Vagina (tissue), 2 donors: ENCODE measurements around the gene ITGB7. TPM values are rescaled to one million over a fixed set of nuclear protein-coding genes. Genes with fewer than 3 reads are reported as not detected.
A peak's percentile ranks its signal among the peaks of the same experiment; 100 is the strongest.

Experiments
- DNase-seq, 2 donors: peaks; one replicate each; pipeline ENCODE4 v3.0.0-alpha.2; 2017; ENCODE audit errors: extremely low spot score in 2 of 2
- H3K27ac ChIP-seq: fragments of 200-600 bp; sonication (generic); one replicate; pipeline ENCODE4 v1.5.1; 2019
- H3K27me3 ChIP-seq: fragments of 200-600 bp; sonication (generic); one replicate; pipeline ENCODE4 v1.5.1; 2019
- H3K36me3 ChIP-seq, 2 donors: fragments of 200-600 bp; sonication (generic); one replicate each; pipeline ENCODE4 v1.5.1; 2017 to 2019
- H3K4me1 ChIP-seq: fragments of 200-600 bp; sonication (generic); one replicate; pipeline ENCODE4 v1.5.1; 2019
- H3K4me3 ChIP-seq, 2 donors: fragments of 200-600 bp; sonication (generic); 1 replicate in 1 of 2; 2 replicates in 1 of 2; pipeline ENCODE4 v1.5.1; 2016 to 2019
- H3K9me3 ChIP-seq: fragments of 200-600 bp; sonication (generic); one replicate; pipeline ENCODE4 v1.5.1; 2019
- CTCF ChIP-seq, 3 experiments: fragments of 450-650 bp in 2 of 3; fragments of 200-600 bp in 1 of 3; sonication (generic) in 1 of 3; IDR thresholded peaks; one replicate each; pipeline ENCODE4 v1.5.1; 2017 to 2019; ENCODE audit warnings: antibody characterized with exemption in 3 of 3, mild to moderate bottlenecking in 2 of 3, moderate library complexity in 2 of 3
- POLR2A ChIP-seq, 2 donors: fragments of 450-650 bp; IDR thresholded peaks; one replicate each; pipeline ENCODE4 v1.6.1; 2017; ENCODE audit warnings: antibody characterized with exemption in 2 of 2, mild to moderate bottlenecking in 2 of 2, moderate library complexity in 2 of 2
- POLR2AphosphoS5 ChIP-seq, 2 donors: sonication (generic); formaldehyde crosslinking; IDR thresholded peaks; one replicate each; pipeline ENCODE4 v1.9.0; 2017; ENCODE audit warnings: antibody characterized with exemption in 2 of 2, mild to moderate bottlenecking in 2 of 2, low read depth in 1 of 2; ENCODE audit not compliant: insufficient read depth in 1 of 2
- intact Hi-C: fragments of 100-400 bp; cut with DNase I; formaldehyde crosslinking; loops from one replicate; pipeline ENCODE4 v1.15.1; 2023
- total RNA-seq: library from RNA; depleted of rRNA; stranded (reverse); fragments of >200 nt; gene quantifications from one replicate; pipeline ENCODE4 v1.2.3, GENCODE V29; 2016

ITGB7 gene
- total RNA-seq, 1 donor from 2014 or later = 3.7 TPM

GRCh38 chr12:53223389-53224060, 16.5 kb upstream of the ITGB7 start:
- Histone ChIP-seq H3K36me3 (peaks cover 0 to 11% of the 10 kb centered on the region in 2 donors), H3K27ac (peak overlapping the region; percentile 99), H3K9me3 (no peaks in the 10 kb centered on the region), H3K27me3 (no peaks in the 10 kb centered on the region), H3K4me1 (peaks cover 68% of the 10 kb centered on the region), H3K4me3 (peak overlapping the region; percentile 20 to 75)
- TF ChIP-seq CTCF (IDR thresholded peaks at IDR 0.05) = no peak
- TF ChIP-seq POLR2AphosphoS5 (IDR thresholded peaks at IDR 0.05; ENCODE audit: insufficient read depth in 1 of 2, low read depth in 1 of 2) = peak in 1 of 2 donors; percentile 16
- TF ChIP-seq POLR2A (IDR thresholded peaks at IDR 0.05) = no peak
- intact Hi-C loops = no loop called here
- DNase-seq = no peak

GRCh38 chr12:53222806-53223261, 15.8 kb upstream of the ITGB7 start:
- no peaks in the 10 kb centered on the region for H3K27me3 ChIP-seq
- peak overlapping the region; percentile 99 for H3K27ac ChIP-seq
- H3K4me1 ChIP-seq = peaks cover 67% of the 10 kb centered on the region
- H3K9me3 ChIP-seq = no peaks in the 10 kb centered on the region
- TF ChIP-seq CTCF (IDR thresholded peaks at IDR 0.05) (no peak), POLR2A (IDR thresholded peaks at IDR 0.05) (no peak), POLR2AphosphoS5 (IDR thresholded peaks at IDR 0.05; ENCODE audit: insufficient read depth in 1 of 2, low read depth in 1 of 2) (no peak)
- DNase-seq = no peak
- peak overlapping the region; percentile 12 to 75 for H3K4me3 ChIP-seq
- intact Hi-C loops = no loop called here
- peaks cover 0 to 11% of the 10 kb centered on the region in 2 donors for H3K36me3 ChIP-seq

- intact Hi-C loops = no loop called here
- Histone ChIP-seq H3K27me3 (no peaks in the 10 kb centered on the region), H3K4me1 (peaks cover 67% of the 10 kb centered on the region), H3K36me3 (peaks cover 0 to 6% of the 10 kb centered on the region in 2 donors), H3K9me3 (no peaks in the 10 kb centered on the region), H3K27ac (peak overlapping the region; percentile 99), H3K4me3 (peak overlapping the region; percentile 75 to 91)
- no peak for DNase-seq
- no peak for TF ChIP-seq POLR2A (IDR thresholded peaks at IDR 0.05)
- no peak for TF ChIP-seq CTCF (IDR thresholded peaks at IDR 0.05)
- TF ChIP-seq POLR2AphosphoS5 (IDR thresholded peaks at IDR 0.05; ENCODE audit: insufficient read depth in 1 of 2, low read depth in 1 of 2) = no peak
Measured at GRCh38 chr12:53222170-53222721, 15.2 kb upstream of the ITGB7 start.

GRCh38 chr12:53221203-53222080, 14.4 kb upstream of the ITGB7 start:
- Histone ChIP-seq H3K4me1 (peaks cover 71% of the 10 kb centered on the region), H3K4me3 (peak overlapping the region; percentile 75 to 91), H3K36me3 (no peaks in the 10 kb centered on the region), H3K27me3 (no peaks in the 10 kb centered on the region), H3K27ac (peak overlapping the region; percentile 99), H3K9me3 (no peaks in the 10 kb centered on the region)
- intact Hi-C loops = no loop called here
- no peak for DNase-seq
- TF ChIP-seq POLR2AphosphoS5 (IDR thresholded peaks at IDR 0.05; ENCODE audit: insufficient read depth in 1 of 2, low read depth in 1 of 2) (peak in 1 of 2 donors; percentile 64), POLR2A (IDR thresholded peaks at IDR 0.05) (peak in 1 of 2 donors; percentile 56), CTCF (IDR thresholded peaks at IDR 0.05) (no peak)
